HepG2 (cell line): ENCODE data around the gene KRI1. TPM values are rescaled to one million over a fixed set of nuclear protein-coding genes. Genes with fewer than 3 reads are reported as not detected.
A peak's percentile ranks its signal among the peaks of the same experiment; 100 is the strongest.

ENCODE experiments used
- ATAC-seq: fragments of 200-7000 bp; cut with Tn5 transposase; 3 replicates; pipeline ENCODE4 v1.9.1; 2020; ENCODE audit warnings: mild to moderate bottlenecking, moderate library complexity
- BruUV-seq: library from RNA; stranded (reverse); fragments of 400-500 nt; replicated peaks from 2 replicates; lab custom pipeline; 2021; lab: Mats Ljungman, UMichigan
- CTCF ChIA-PET: fragments of 300-600 bp; formaldehyde crosslinking; extraction: SDS; loops from one replicate; lab custom pipeline; 2021; ENCODE audit warnings: low total read pairs, inconsistent platforms, low intra/inter-chr PET ratio; lab: Yijun Ruan, JAX
- POLR2A ChIA-PET: fragments of 350-600 bp; sonication (Branson Sonifier 250); formaldehyde crosslinking; loops from one replicate; lab custom pipeline; 2020; ENCODE audit warnings: antibody characterized with exemption, inconsistent platforms; lab: Yijun Ruan, JAX
- DNase-seq: peaks from one replicate; pipeline ENCODE4 v3.0.0-alpha.2; 2015; ENCODE audit warnings: low spot score
- FAIRE-seq: peaks from 3 replicates; lab custom pipeline; 2011; peaks lifted over from hg19 to GRCh38; lab: Jason Lieb, UNC
- H2AFZ ChIP-seq: one replicate; pipeline ENCODE4 v1.6.1; 2011; ENCODE audit warnings: low read length, inconsistent platforms
- H3K27ac ChIP-seq: fragments of 300-600 bp; 3 replicates; pipeline ENCODE4 v1.8.0; 2011; ENCODE audit warnings: mixed run types, mild to moderate bottlenecking, mixed read lengths, low read length, inconsistent platforms; ENCODE audit not compliant: insufficient read depth; ENCODE audit errors: extremely low read length
- H3K27me3 ChIP-seq, 2 experiments: fragments of 200-600 bp in 1 of 2; 2 replicates in 1 of 2; 3 replicates in 1 of 2; pipeline versions ENCODE4 v1.6.0 to v1.8.0; 2011; ENCODE audit warnings: low read length in 2 of 2, mild to moderate bottlenecking in 2 of 2, moderate library complexity in 2 of 2, inconsistent platforms in 1 of 2; ENCODE audit not compliant: insufficient read depth in 2 of 2, control insufficient read depth in 1 of 2
- H3K36me3 ChIP-seq, 2 experiments: fragments of 200-600 bp in 1 of 2; replicated peaks in 1 of 2; 2 replicates in 1 of 2; 3 replicates in 1 of 2; pipeline versions ENCODE4 v1.5.1 to v1.8.0; 2011; ENCODE audit warnings: low read length in 2 of 2, inconsistent platforms in 1 of 2; ENCODE audit not compliant: insufficient read depth in 2 of 2, control insufficient read depth in 1 of 2
- H3K4me1 ChIP-seq: 2 replicates; pipeline ENCODE4 v1.5.1; 2012; ENCODE audit warnings: low read length, inconsistent platforms; ENCODE audit not compliant: insufficient read depth
- H3K4me2 ChIP-seq: 2 replicates; pipeline ENCODE4 v1.6.0; 2011; ENCODE audit warnings: low read depth, low read length, inconsistent platforms
- H3K4me3 ChIP-seq, 3 experiments: fragments of 200-600 bp in 1 of 3; sonication (generic), shearing (Covaris generic) in 1 of 3; replicated peaks in 1 of 3; 2 replicates each; pipeline ENCODE4 v1.5.1; 2011 to 2016; ENCODE audit warnings: low read length in 3 of 3, inconsistent platforms in 2 of 3, low read depth in 2 of 3, mild to moderate bottlenecking in 2 of 3, control low read depth in 1 of 3, mixed read lengths in 1 of 3; ENCODE audit not compliant: insufficient read depth in 1 of 3
- H3K79me2 ChIP-seq: one replicate; pipeline ENCODE4 v1.6.1; 2011; ENCODE audit warnings: low read length, inconsistent platforms; ENCODE audit not compliant: insufficient read depth
- H3K9ac ChIP-seq: 2 replicates; pipeline ENCODE4 v1.6.0; 2011; ENCODE audit warnings: mild to moderate bottlenecking, low read depth, low read length, inconsistent platforms; ENCODE audit not compliant: insufficient read depth
- H3K9me3 ChIP-seq: 2 replicates; pipeline ENCODE4 v1.5.1; 2012; ENCODE audit warnings: mild to moderate bottlenecking, low read length
- H4K20me1 ChIP-seq: 2 replicates; pipeline ENCODE4 v1.6.0; 2011; ENCODE audit warnings: inconsistent platforms, mild to moderate bottlenecking, low read length, moderate library complexity; ENCODE audit not compliant: insufficient read depth
- FOXA3 ChIP-seq: IDR thresholded peaks from 2 replicates; pipeline ENCODE4 v1.6.1; 2016; ENCODE audit warnings: missing genetic modification reagents, missing compliant biosample characterization
- JDP2 ChIP-seq: sonication (generic); formaldehyde crosslinking; IDR thresholded peaks from 2 replicates; pipeline ENCODE4 v1.8.1; 2022; ENCODE audit warnings: missing genetic modification reagents, borderline replicate concordance
- POLR2A ChIP-seq, 2 experiments: IDR thresholded peaks; 2 replicates each; pipeline ENCODE4 v1.6.1; 2011; ENCODE audit warnings: low read depth in 2 of 2, low read length in 2 of 2, mild to moderate bottlenecking in 1 of 2, moderate library complexity in 1 of 2; ENCODE audit not compliant: insufficient read depth in 1 of 2
- RNF2 ChIP-seq: fragments of 450-650 bp; conservative IDR thresholded peaks from 2 replicates; pipeline ENCODE4 v1.6.1; 2016; ENCODE audit warnings: low read depth
- ZMYM3 ChIP-seq: sonication (generic); formaldehyde crosslinking; IDR thresholded peaks from 2 replicates; pipeline ENCODE4 v1.5.1; 2020; ENCODE audit warnings: mild to moderate bottlenecking, missing genetic modification reagents
- ZNF432 ChIP-seq: sonication (generic); formaldehyde crosslinking; IDR thresholded peaks from 2 replicates; pipeline ENCODE4 v1.5.0; 2020; ENCODE audit warnings: missing genetic modification reagents, mild to moderate bottlenecking, borderline replicate concordance
- ZNF792 ChIP-seq: IDR thresholded peaks from 2 replicates; pipeline ENCODE4 v1.6.1; 2016
- WGBS: methylation state at CpG from one replicate; pipeline ENCODE4 v1.1.6; 2017; ENCODE audit warnings: low lambda C conversion rate; 5-methylcytosine and 5-hydroxymethylcytosine counted together
- in situ Hi-C: cut with HindIII; loops from 2 replicates; pipeline ENCODE4 v1.10.0; 2017; ENCODE audit warnings: low pct_unique_long_range_greater_than_20kb; ENCODE audit not compliant: extremely low pct_ligation_motif_present
- intact Hi-C: fragments of 100-400 bp; cut with micrococcal nuclease; formaldehyde crosslinking; loops from one replicate; pipeline ENCODE4 v1.10.0; 2022; ENCODE audit not compliant: unreplicated experiment
- polyA plus RNA-seq, 8 experiments: library from polyadenylated mRNA; depleted of rRNA in 3 of 8; stranded (reverse) in 7 of 8; unstranded in 1 of 8; fragments of >200 nt; fragmentation: Illumina TruSeq in 4 of 8; extraction: Trizol in 4 of 8; gene quantifications; 2 replicates each; pipeline versions ENCODE4 v1.2.1 to v1.2.3, GENCODE V29; 2011 to 2016; ENCODE audit warnings: low read depth in 4 of 8, missing spikeins in 1 of 8, mixed read lengths in 1 of 8; ENCODE audit not compliant: insufficient read depth in 1 of 8
- total RNA-seq, 5 experiments: library from RNA; depleted of rRNA; stranded (reverse); fragments of >200 nt; fragmentation: Illumina TruSeq; extraction: Trizol; gene quantifications; 2 replicates each; pipeline ENCODE4 v1.2.3, GENCODE V29; 2016; ENCODE audit warnings: low read depth in 1 of 5
- TF ChIP-seq, protein P1 (sequence below): IDR thresholded peaks from 2 replicates; pipeline ENCODE4 v1.6.1; 2018; ENCODE audit warnings: missing genetic modification reagents
- TF ChIP-seq, protein P2 (sequence below): sonication (generic); formaldehyde crosslinking; IDR thresholded peaks from 2 replicates; pipeline ENCODE4 v1.4.0; 2020; ENCODE audit warnings: missing genetic modification reagents
- TF ChIP-seq, protein P3 (sequence below): sonication (generic); formaldehyde crosslinking; IDR thresholded peaks from 2 replicates; pipeline ENCODE4 v1.4.0; 2020; ENCODE audit warnings: missing genetic modification reagents
- TF ChIP-seq, protein P4 (sequence below), 2 experiments: sonication (generic) in 1 of 2; formaldehyde crosslinking in 1 of 2; IDR thresholded peaks; 2 replicates each; pipeline versions ENCODE4 v1.4.0 to v1.6.1; 2018 to 2020; ENCODE audit warnings: missing genetic modification reagents in 2 of 2, borderline replicate concordance in 1 of 2, low read depth in 1 of 2, mild to moderate bottlenecking in 1 of 2, missing biosample characterization in 1 of 2
- TF ChIP-seq, protein P5 (sequence below): sonication (generic); formaldehyde crosslinking; IDR thresholded peaks from 2 replicates; pipeline ENCODE4 v1.5.0; 2020; ENCODE audit warnings: mild to moderate bottlenecking, missing genetic modification reagents

KRI1 gene
- total and polyA plus RNA-seq, 2 of the 13 experiments (the other 11 are each of a cell fraction or from before 2014, with no cell fraction given): 9.1 to 11.7 TPM

DNA sequence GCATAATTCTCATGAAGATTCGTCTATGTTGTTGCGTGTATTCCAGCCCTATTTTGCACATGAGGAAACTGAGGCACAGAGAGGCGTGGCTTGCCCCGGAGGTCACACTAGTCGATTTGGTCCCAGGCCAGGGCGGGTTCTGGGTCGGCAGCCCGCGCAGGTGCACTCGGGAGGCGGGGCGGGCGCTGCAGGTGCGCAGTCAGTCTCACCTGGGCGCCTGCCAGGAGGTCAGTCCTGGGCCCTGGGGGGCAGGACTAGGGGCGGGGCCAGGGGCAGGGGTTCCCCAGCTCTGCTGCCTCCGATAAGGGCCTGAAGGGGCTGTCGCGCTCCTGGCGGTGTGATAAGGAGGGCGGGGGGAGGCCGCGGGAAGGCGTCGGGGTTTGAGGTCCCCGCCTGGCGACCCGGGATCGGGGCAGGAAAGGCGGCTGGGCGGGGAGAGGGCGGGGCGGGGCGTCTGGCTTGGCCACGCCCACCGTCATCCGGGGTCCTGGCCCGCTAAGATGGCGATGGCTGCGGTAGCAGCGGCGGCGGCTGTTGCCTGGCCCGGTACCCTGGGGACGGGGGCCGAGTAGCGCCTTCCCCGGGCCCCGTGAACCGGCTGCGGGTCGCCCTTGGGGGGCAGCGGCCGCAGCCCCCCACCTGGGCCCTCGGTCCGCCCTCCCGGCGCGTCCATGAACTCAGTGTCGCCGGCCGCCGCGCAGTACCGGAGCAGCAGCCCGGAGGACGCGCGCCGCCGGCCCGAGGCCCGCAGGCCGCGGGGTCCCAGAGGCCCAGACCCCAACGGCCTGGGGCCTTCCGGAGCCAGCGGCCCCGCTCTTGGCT is 22.2 kb downstream of the KRI1 start, which contains the start of gene ATG4D (continued):
- TF ChIP-seq JDP2 (CRISPR knock-in tag) (no peak), FOXA3 (CRISPR knock-in tag) (0 out of 2 replicates have a peak, but pooled peaks have one; percentile 14)
- TF ChIP-seq, protein P1, sequence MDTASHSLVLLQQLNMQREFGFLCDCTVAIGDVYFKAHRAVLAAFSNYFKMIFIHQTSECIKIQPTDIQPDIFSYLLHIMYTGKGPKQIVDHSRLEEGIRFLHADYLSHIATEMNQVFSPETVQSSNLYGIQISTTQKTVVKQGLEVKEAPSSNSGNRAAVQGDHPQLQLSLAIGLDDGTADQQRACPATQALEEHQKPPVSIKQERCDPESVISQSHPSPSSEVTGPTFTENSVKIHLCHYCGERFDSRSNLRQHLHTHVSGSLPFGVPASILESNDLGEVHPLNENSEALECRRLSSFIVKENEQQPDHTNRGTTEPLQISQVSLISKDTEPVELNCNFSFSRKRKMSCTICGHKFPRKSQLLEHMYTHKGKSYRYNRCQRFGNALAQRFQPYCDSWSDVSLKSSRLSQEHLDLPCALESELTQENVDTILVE (CRISPR knock-in tag): no peak

DNA sequence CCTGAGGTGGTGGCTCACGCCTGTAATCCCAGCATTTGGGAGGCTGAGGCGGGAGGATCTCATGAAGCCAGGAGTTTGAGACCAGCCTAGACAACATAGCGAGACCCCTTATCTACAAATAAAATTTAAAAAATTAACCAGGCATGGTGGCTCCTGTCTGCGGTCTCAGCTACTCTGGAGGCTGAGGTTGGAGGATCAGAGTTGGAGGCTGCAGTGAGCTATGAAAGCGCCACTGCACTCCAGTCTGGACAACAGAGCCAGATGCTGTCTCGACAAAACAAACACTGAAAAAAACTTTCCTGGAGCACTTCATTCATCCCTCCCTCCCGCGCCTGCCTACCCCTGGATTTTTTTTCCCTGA is 22.8 kb downstream of the KRI1 start:
- intact Hi-C loops: no loop called here
- H2AFZ ChIP-seq: no peak overlapping the region
- FAIRE-seq (no peak), DNase-seq (no peak), ATAC-seq (no peak)
- no TSS peak for BruUV-seq
- no peaks in the 10 kb centered on the region for H3K9me3 ChIP-seq
- peak overlapping the region; percentile 91; the same call in 1 of the 2 replicates for H3K9ac ChIP-seq
- H3K4me2 ChIP-seq: peak overlapping the region; percentile 74
- in situ Hi-C loops: no loop called here
- H3K36me3 ChIP-seq: peaks cover 2 to 7% of the 10 kb centered on the region in 2 experiments; a peak in 3 of 5 replicates
- peak overlapping the region; percentile 78 to 98 (median 89); a peak in 3 of 6 replicates for H3K4me3 ChIP-seq
- CTCF ChIA-PET: no interaction called here
- peaks cover 17% of the 10 kb centered on the region for H3K4me1 ChIP-seq
- WGBS: 44% methylated on average over 8 of the region's 8 CpGs
- no peaks in the 10 kb centered on the region for H3K79me2 ChIP-seq
- no peaks in the 10 kb centered on the region for H4K20me1 ChIP-seq
- 0 out of 5 replicates have a peak, but pooled peaks cover 0 to 6% of the 10 kb centered on the region in 2 experiments for H3K27me3 ChIP-seq
- H3K27ac ChIP-seq: peak overlapping the region; percentile 76
- POLR2A ChIA-PET: interaction anchor here (1.0 kb wide), 1 partner anchor 10 kb away, joined by 4 read pairs; no protein-coding TSS in a partner anchor
- TF ChIP-seq ZNF792: no peak
- peak; percentile 53; the same call in 1 of the 2 replicates for TF ChIP-seq ZMYM3
- TF ChIP-seq, protein P2, sequence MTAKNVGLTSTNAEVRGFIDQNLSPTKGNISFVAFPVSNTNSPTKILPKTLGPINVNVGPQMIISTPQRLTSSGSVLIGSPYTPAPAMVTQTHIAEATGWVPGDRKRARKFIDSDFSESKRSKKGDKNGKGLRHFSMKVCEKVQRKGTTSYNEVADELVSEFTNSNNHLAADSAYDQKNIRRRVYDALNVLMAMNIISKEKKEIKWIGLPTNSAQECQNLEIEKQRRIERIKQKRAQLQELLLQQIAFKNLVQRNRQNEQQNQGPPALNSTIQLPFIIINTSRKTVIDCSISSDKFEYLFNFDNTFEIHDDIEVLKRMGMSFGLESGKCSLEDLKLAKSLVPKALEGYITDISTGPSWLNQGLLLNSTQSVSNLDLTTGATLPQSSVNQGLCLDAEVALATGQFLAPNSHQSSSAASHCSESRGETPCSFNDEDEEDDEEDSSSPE (CRISPR knock-in tag): no peak
- TF ChIP-seq, protein P3, sequence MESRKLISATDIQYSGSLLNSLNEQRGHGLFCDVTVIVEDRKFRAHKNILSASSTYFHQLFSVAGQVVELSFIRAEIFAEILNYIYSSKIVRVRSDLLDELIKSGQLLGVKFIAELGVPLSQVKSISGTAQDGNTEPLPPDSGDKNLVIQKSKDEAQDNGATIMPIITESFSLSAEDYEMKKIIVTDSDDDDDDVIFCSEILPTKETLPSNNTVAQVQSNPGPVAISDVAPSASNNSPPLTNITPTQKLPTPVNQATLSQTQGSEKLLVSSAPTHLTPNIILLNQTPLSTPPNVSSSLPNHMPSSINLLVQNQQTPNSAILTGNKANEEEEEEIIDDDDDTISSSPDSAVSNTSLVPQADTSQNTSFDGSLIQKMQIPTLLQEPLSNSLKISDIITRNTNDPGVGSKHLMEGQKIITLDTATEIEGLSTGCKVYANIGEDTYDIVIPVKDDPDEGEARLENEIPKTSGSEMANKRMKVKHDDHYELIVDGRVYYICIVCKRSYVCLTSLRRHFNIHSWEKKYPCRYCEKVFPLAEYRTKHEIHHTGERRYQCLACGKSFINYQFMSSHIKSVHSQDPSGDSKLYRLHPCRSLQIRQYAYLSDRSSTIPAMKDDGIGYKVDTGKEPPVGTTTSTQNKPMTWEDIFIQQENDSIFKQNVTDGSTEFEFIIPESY: peak; percentile 63; the same call in 1 of the 2 replicates
- TF ChIP-seq, protein P4, sequence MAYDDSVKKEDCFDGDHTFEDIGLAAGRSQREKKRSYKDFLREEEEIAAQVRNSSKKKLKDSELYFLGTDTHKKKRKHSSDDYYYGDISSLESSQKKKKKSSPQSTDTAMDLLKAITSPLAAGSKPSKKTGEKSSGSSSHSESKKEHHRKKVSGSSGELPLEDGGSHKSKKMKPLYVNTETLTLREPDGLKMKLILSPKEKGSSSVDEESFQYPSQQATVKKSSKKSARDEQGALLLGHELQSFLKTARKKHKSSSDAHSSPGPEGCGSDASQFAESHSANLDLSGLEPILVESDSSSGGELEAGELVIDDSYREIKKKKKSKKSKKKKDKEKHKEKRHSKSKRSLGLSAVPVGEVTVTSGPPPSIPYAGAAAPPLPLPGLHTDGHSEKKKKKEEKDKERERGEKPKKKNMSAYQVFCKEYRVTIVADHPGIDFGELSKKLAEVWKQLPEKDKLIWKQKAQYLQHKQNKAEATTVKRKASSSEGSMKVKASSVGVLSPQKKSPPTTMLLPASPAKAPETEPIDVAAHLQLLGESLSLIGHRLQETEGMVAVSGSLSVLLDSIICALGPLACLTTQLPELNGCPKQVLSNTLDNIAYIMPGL (CRISPR knock-in tag; IDR thresholded peaks at IDR 0.05; ENCODE audit: borderline replicate concordance in 1 of 2, low read depth in 1 of 2): 0 out of 4 replicates have a peak, but pooled peaks of 1 of the 2 experiments have one; percentile 1
- TF ChIP-seq ZNF432 (CRISPR knock-in tag): no peak
- TF ChIP-seq POLR2A (IDR thresholded peaks at IDR 0.05; ENCODE audit: insufficient read depth in 1 of 2, low read depth in 2 of 2, low read length in 2 of 2): no peak
- TF ChIP-seq, protein P5, sequence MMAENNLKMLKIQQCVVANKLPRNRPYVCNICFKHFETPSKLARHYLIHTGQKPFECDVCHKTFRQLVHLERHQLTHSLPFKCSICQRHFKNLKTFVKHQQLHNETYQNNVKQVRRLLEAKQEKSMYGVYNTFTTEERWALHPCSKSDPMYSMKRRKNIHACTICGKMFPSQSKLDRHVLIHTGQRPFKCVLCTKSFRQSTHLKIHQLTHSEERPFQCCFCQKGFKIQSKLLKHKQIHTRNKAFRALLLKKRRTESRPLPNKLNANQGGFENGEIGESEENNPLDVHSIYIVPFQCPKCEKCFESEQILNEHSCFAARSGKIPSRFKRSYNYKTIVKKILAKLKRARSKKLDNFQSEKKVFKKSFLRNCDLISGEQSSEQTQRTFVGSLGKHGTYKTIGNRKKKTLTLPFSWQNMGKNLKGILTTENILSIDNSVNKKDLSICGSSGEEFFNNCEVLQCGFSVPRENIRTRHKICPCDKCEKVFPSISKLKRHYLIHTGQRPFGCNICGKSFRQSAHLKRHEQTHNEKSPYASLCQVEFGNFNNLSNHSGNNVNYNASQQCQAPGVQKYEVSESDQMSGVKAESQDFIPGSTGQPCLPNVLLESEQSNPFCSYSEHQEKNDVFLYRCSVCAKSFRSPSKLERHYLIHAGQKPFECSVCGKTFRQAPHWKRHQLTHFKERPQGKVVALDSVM: peak; percentile 97
- no peak for TF ChIP-seq RNF2
